HG03521 (cell line): ENCODE data around the gene WDPCP.
A peak's percentile ranks its signal among the peaks of the same experiment; 100 is the strongest.
"Not testable (repeated sequence)": the region's sequence is repeated elsewhere in the genome, so short reads cannot be mapped to it uniquely, and the experiment has no call there.

Source experiments
- ATAC-seq: cut with Tn5 transposase; IDR thresholded peaks from one replicate; pipeline ENCODE4 v1.9.1; 2021; ENCODE audit warnings: mild to moderate bottlenecking, moderate library complexity; ENCODE audit not compliant: unreplicated experiment

The WDPCP gene

DNA sequence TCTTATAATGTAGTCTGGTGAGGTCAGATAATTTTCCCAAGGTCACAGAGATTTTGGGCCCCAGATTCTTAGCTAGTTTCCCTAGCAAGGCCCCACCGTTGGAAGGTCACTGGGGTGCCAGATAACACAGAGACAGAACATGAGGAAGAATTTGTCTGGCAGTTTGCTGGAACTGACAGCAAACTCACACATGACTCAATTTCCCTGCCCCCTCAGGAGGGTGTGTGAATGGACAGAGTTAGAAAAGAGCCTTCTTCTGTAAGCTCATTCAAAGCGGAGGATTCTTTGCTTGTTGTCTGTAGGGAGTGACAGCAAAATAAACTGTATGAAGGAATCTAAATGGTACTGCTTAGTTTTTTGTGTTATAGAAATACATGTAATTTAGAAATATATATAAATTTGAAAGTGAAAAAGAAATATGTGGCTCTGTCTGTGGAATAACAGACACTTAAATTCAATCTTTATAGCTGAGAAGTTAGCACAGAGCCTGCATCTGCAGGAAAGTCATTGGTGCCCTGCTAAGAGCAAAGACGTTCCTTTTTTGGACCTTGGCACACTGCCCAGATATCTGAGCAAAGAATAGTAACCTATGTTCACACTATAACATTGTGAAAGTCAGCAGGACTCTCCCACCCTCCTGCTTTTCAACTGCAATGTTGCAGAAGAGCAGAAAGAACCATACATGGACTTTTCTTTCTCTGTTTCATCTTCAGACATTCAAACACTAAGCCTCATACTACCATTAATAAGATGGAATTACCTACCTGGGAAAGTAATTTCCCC lies 2.5 kb upstream of the WDPCP start:
- no peak for ATAC-seq

DNA sequence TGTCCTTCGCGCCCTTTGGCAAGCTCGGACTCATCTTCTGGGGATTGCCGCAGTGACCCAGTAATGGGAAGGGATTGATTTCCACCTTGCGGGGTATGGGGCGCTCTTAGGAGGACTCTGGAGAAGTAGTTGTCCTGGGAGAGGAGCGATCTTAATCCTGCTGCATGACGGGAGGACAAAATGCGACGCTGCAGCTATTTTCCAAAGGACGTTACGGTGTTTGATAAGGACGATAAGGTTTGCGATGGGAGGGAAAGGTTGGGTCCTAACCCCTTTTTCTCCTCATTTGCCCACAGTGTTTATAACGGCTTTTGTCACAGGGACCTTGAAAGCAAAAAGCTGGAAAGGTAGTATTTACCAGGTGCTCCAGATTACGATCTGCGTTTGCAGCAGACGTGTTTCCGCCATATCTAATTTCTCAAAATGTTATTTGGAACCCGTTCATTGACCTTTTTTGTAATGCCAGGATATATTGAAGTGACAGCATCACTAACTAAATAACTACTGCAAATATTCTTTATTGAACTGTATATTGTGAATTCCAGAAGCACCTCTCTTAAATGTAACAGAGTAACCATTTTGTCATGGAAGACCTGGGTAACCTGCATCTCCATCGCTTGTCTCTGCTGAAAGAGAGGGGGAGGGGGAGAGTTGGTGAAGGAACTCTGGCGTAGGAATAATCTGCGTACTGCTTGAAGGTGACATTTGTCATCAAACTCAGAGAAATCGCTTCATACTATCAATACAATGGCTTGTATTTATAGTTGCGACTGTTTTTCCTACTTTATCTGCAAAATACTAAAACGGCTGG lies 1.1 kb upstream of the WDPCP start:
- ATAC-seq, result no peak

DNA sequence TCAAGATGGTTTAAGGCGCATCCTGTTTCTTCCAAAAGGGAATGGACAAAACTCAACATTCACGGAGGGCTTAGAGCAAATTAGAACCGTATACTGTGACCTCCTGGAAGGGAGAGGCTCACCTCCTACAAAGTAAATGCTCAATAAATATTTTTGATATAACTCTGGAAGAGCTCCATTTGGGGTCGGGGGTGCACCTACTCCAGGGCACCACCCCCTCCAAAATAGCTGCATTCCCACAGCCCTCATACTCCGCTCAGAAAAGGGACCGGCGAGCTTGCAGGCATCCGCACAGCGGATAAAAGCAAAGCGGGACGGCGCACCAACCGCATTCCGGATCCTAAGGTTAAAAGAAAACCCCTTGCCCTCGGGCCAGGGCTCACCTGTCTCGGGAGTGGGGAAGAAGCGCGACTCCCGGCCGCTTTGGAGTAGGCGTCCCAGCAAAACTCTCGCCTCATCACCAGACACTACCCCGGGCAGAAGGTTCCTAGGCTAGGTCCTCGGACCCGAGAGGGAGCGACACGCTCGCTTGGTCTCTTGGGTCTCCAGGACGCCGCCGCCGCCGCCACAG lies 378 bp downstream of the WDPCP start:
- no peak for ATAC-seq

DNA sequence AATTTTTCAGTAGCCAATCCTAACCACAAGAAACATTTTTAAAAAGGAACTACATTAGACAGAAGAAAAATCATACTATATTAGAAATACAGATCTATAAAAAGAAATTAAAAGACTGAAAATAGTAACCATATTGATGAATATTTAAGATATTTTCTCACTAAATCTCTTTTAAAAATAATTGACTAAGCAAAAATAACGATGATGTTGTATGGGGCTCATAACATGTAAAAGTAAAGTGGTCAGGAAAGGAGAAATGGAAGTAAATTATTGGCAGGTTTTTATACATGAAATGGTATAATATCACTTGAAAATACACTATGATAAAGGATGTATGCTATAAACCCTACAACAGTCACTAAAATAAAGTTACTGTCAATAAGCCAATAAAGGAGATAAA lies 5.4 kb downstream of the WDPCP start:
- no peak for ATAC-seq

DNA sequence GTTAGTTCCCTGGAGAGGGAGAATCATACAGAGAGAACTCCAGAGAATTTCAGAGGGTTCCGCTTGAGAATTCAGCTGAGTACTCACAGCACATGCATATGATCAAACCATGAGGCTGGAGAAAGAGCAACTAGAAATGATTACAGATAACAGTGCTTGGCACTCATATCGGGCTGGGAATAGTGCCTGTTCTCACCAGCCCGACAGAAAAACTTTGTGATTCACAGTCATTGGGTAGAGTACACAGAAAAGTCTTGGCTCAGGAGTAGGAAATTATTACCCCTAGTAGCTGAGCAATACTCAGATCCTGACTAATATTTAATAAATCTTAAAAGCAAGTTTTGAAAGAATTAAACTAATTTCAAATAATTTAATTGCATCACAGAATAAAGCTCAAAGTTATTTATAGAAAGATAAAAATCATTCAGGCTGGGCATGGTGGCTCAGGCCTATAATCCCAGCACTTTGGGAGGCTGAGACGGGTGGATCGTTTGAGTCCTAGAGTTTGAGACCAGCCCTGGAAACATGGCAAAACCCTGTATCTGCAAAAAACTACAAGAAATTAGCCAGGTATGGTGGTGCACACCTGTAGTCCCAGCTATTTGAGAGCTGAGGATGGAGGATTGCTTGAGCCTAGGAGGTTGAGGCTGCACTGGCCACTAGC lies 6.8 kb downstream of the WDPCP start:
- ATAC-seq, result no peak

DNA sequence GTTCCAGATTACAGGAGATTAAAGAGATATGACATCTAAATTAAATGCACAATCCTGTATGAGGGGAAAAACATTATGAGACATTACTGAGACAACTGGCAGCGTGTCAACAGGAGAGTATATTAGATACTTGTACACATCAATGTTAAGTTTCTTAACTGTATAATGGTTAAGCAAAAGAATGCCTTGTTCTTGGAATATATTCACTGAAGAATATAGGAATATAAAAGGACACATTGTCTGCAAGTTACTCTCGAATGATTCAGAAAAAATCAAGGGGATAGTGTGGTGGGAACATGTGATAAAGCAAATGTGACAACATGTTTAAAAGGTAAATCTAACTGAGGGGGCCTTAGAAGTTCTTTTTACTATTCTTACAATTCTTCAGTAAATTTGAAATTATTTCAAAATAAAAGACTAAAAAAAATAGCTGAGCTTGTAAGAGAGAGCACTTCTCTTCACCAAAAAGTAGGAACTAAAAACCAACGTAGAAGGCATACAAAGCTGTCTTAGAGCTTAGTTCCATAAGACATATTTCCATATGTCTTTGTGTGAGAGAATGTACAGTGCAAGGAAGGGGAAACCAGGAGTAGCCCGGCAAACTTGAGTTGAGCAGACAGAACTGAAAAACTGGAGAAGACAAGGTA lies 7.5 kb downstream of the WDPCP start:
- ATAC-seq, result no peak

DNA sequence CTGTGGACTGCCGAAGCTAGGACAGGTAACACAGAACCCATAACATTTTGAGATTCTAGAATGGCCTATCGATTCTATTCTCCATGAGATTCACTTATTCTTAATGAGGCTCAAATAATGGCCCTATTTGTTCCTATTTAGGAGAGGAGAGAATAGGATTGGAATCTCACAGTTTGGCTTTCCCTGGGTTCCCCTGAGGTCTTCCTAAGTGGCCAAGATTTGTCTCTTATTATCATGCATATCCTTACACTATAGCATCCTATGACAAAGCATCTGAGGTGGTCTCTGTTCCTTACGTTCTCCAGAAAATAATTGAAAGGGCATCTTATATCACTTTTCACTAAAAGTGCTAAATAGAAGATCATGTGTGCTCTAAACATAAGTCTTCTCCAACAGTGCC lies 9.5 kb downstream of the WDPCP start:
- ATAC-seq, result no peak

DNA sequence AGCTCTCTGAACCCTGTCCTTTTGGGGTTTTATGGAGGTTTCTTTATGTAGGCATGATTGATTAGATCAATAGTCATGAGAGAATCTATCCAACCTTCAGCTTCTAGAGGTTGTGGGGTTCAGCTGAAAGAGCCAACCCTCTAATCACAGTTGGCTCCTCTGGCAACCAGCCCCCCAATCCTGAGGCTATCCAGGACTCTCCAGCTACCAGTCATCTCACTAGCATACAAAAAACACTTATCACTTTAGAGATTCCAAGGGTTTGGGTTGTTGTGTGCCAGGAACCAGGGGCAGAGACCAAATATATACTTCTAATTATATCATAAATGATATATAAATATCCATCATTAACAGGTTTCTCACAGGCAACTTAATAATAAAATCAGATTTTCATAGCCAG lies 11.7 kb downstream of the WDPCP start:
- no peak for ATAC-seq

DNA sequence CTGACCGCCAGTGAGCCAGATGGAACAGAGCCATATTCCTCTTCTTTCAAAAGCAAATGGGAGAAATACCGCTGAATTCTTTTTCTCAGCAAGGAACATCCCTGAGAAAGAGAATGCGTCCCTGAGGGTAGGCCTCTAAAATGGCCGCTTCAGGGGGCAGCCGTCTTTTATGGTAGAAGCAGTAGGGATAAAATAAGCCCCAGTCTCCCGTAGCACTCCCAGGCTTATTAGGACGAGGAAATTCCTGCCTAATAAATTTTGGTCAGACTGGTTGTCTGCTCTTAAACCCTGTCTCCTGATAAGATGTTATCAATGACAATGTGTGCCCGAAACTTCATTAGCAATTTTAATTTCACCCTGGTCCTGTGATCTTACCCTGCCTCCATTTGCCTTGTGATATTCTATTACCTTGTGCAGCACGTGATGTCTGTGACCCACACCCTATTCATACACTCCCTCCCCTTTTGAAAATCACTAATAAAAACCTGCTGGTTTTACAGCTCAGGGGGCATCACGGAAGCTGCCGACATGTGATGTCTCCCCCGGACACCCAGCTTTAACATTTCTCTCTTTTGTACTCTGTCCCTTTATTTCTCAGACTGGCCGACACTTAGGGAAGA lies 14.4 kb downstream of the WDPCP start:
- ATAC-seq, result not testable (repeated sequence)

DNA sequence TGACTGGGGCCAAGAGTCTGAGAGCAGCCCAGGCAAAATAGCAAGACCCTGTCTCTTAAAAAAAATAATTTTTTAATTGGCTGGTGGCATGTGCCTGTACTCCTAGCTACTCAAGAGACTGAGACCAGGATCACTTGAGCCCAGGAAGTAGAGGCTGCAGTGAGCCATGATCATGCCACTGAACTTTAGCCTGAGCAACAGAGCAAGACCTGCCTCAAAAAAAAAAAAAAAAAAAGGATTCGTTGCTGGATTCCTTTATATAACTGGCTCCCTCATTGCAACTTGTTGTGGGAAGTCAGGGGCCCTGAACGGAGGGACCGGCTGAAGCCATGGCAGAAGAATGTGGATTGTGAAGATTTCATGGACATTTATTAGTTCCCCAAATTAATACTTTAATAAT lies 15.3 kb downstream of the WDPCP start:
- not testable (repeated sequence) for ATAC-seq

DNA sequence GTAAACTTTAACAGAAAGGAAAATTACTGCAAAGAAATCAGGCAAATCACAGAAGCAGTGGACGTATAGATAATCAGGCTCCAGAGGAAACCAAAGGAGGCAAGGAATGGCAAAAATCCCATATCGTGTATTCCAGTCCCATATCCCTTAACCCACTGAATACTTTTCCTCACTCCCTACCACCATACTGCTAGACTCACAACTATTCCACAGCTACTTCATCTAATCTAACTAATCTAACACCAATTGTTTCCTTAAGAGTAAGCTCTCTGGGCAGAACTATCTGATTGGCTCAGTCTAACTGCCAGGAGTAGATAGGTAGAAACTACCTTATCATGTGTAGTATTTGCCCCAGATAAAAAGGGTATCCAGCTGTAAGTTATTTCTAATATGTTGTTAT lies 16.3 kb downstream of the WDPCP start:
- no peak for ATAC-seq

DNA sequence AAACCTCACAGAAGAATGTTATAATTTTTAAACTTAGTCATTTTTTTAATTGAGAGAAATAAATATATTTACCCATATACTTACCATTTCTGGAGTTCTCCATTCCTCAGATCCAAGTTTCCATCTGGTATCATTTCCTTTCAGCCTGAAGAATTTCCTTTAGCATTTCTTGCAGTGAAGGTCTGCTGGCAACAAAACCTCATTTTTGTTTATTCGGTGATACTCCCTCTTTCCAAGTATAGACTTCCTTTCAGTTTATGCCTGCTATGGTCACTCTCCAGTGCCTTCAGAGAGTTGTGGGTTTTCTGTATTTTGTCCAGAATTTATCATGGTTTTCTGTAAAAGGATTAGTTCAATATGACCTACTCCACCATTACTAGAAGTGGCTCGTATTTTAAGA lies 17.0 kb downstream of the WDPCP start:
- ATAC-seq, result no peak

DNA sequence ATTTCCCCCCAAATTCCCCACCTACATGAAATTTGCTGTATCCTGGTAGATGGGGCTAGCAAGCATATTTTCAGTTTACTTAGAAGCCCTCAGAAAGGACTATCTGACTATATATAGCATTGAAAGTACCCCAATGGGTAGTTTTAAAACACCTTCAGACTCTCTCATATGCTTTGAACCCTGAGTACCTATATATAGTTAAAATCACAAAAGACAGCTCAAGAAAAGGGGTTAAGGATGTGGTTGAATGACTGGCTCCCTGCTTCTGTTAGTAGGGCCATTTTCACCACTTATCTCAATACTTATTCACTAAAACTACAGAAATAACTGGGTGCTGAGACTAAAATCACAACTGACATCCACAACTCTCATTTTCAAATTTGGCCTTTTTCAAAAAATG lies 18.5 kb downstream of the WDPCP start:
- ATAC-seq, result peak; percentile 53

DNA sequence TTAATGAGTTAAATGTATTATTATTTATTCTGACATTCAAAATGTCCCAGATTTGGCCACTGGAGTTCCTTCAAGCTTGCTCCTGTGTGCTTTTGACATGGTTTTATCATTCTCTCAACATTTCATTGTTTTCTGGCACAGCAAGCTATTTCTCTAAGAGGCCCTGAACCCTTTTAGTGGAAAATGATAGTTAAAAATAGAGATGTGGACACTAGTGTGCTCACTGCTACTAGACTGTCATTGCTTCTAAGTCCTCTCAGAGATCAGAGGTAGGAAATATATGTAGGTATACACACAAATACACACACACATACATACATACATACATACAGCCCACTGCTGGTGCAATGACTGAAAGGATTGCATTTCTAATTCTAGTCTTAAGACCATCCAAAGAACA lies 25.5 kb downstream of the WDPCP start:
- no peak for ATAC-seq

DNA sequence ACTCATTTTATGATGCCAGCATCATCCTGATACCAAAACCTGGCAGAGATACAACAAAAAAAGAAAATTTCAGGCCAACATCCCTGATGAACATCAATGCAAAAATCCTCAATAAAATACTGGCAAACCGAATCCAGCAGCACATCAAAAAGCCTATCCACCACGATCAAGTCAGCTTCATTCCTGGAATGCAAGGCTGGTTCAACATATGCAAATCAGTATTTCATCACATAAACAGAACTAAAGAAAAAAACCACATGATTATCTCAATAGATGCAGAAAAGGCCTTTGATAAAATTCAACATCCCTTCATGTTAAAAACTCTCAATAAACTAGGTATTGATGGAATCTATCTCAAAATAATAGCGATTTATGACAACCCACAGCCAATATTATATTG lies 29.4 kb downstream of the WDPCP start:
- not testable (repeated sequence) for ATAC-seq

DNA sequence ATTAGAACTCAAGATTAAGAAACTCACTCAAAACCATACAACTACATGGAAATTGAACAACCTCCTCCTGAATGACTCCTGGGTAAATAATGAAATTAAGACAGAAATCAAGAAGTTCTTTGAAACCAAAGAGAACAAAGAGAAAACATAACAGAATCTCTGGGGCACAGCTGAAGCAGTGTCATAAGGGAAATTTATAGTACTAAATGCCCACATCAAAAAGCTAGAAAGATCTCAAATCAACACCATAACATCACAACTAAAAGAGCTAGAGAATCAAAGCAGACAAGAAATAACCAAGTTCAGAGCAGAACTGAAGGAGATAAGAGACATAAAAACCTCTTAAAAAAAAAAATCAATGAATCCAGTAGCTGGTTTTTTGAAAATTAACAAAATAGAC lies 30.5 kb downstream of the WDPCP start:
- ATAC-seq, result not testable (repeated sequence)

DNA sequence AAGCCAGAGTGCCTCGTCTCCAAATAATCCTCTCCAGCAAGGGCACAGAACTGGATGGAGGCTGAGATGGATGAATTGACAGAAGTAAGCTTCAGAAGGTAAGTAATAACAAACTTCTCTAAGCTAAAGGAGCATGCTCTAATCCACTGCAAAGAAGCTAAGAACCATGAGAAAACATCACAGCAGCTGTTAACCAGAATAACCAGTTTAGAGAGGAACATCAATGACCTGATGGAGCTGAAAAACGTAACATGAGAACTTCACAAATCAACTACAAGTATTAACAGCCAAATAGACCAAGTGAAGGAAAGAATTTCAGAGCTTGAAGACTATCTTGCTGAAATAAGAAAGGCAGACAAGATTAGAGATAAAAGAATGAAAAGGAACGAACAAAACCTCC lies 32.3 kb downstream of the WDPCP start:
- ATAC-seq, result no peak

DNA sequence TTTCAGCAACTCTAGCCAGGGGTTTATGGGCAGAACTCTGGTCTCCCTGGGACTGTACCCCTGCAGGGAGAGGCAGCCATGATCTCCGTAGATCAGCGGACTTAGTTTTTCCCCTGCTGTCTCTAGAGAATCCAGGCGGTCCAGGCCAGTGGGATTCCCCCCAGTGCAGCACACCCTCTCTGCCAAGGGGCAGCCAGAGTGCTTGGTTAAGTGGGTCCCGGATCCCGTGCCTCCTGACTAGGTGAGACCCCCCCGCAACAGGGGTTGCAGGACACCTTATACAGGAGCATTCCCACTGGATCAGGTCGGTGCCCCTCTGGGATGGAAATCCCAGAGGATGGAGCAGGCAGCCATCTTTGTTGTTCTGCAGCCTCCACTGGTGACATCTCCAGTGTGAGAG lies 33.0 kb downstream of the WDPCP start:
- ATAC-seq, result no peak

DNA sequence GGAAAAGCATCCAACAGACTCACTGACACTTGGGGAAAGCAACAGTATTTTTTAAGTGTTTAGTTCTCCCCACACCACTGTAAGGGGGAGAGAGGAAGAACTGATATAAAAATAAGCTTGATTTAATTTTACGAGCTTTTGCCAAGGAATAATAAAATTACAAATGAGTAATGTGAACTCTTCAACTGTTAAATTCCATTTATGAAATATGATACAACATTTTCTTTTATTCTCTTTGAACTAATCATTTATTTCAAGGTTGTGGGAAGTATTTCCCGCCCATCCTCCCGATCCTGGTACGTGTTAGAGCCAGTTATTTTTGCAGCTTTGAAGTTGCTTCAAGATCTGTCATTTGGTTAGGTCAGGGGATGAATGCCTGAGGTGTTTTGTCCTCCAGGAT lies 35.2 kb downstream of the WDPCP start:
- ATAC-seq, result no peak

DNA sequence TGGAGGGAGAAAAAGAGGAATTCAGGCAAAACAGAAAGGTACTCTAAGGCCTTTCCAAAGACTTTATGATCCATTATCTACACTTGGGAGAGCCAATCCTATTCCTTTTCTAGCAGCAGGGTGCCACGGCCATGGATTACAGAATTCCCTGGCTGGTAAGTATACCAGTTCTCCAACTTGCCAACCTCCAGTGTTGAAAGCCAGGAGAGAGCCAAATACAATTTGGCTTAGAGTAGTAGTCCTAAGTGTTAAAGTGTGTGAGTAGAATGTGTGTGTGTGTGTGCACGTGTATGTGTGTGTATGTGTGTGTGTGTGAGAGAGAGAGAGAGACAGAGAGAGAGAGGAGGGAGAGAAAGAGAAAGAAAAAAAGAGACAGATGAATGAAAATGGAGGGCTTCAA lies 43.3 kb downstream of the WDPCP start:
- no peak for ATAC-seq
